ENCODE data around the gene DLX2.

The DLX2 gene

DNA sequence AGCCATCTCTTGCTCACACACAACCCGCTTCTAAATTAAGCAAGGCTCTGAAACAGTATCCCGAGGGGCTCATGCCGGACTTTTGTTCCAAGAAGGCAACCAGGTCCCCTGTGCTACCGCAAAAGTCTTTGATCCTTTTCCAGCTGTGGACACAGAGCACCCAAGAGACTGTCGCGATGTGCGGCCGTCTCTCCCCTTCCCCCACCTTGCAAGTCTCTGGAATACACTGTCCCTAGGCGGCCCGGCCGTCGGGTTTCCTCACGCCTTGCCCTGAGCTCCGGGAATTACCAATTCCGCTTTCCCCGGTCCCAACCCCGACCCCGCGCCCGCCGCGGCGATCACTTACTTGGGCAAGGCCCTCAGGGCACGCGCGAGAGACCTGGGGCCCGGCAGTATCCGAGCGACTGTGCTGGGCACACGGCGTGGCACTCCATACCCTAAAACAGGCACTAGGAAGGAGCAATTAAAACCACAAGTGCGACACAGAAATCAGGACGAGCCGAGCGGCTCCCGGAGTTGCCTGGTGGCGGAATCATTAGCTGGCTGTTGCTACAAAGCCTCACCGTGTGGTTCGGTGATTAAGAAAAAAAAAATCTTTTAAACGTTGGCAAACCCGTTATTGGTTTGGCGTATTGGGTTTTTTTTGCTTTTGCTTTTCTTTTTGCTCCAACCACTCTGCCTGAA, 19.6 kb downstream of the DLX2 start:
- TF ChIP-seq, protein P1, sequence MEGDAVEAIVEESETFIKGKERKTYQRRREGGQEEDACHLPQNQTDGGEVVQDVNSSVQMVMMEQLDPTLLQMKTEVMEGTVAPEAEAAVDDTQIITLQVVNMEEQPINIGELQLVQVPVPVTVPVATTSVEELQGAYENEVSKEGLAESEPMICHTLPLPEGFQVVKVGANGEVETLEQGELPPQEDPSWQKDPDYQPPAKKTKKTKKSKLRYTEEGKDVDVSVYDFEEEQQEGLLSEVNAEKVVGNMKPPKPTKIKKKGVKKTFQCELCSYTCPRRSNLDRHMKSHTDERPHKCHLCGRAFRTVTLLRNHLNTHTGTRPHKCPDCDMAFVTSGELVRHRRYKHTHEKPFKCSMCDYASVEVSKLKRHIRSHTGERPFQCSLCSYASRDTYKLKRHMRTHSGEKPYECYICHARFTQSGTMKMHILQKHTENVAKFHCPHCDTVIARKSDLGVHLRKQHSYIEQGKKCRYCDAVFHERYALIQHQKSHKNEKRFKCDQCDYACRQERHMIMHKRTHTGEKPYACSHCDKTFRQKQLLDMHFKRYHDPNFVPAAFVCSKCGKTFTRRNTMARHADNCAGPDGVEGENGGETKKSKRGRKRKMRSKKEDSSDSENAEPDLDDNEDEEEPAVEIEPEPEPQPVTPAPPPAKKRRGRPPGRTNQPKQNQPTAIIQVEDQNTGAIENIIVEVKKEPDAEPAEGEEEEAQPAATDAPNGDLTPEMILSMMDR (conservative IDR thresholded peaks at IDR 0.05): no peak
- peak overlapping the region; percentile 94 for H3K27ac ChIP-seq

DNA sequence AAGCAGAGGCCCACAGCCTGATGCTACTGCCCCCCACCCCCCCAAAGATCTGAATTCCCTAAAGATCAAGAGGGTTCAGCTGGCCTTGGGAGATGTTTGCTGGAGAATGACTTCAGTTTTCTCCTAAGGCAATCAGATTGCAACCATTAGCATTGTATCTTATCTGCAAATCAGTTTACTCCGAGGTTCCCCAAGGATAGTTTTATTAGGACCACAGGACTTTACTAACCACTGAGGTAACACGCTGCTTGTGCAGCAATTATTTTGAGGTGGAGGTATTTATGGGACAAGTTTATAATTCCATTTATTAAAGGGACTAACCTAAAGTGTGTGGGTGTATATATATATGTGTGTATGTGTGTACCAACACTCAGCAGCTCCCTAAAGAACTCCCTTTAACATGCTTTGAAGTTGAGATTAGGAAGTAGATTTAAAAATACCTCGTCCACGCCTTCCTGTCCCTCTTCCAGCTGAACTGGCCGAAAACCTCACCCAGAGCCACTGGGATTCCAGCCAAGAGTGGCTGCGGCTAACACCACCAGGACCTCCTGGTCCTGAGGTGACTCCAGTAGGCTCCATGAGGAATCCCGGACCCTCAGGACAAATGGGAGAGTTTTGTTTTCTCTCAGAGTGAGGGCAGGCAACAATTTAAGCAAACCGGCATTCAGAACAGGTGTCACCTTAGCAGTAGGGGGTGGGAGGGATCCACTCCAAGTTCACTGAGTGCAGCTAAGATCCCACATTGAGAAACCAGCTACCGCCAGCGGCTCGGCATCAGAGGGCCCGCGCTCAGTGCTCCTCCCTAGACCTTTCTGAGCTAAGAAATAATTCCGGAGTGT, 20.4 kb downstream of the DLX2 start:
- TF ChIP-seq, protein P1 (conservative IDR thresholded peaks at IDR 0.05): no peak
- no peak overlapping the region for H3K27ac ChIP-seq

DNA sequence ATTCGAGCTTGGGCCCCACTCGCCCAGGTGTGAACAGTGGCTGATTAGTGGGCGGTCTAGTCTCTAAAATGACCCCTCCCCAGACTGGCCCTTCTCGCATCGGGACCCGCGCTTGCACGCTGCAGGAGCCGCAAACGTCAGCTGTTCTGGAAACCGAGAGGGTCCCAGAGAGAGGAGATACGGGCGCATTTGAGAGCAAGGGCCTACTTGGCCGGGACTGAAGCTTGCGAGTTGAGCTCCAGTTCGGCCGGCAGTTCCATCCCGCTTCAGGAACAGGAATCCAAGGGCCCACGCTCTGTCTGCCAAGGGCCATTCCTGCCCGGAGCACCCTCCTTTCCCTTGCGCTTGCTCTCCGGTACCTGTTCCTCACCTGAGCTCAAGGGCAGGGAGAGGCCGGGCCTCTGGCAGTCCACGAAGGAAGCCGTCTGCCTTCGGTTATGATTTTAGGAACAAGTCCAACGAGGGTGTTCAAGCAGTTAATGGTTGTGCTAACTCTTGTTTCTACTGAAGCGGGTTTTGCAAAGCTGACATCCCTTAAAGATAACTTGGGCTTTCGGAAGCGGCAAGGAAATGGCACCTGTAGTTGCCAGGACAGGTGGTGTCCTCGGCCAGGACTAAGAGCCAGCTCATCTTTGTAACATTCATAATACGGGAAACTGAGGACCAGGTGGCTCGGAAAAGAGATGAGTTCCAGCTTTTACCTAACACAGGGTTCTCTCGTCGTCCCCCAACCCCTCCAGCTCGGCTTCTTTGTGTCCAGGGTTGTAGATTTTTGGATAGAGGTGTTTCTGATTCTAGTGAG, 21.3 kb downstream of the DLX2 start:
- TF ChIP-seq, protein P1 (conservative IDR thresholded peaks at IDR 0.05): no peak
- no peak overlapping the region for H3K27ac ChIP-seq

DNA sequence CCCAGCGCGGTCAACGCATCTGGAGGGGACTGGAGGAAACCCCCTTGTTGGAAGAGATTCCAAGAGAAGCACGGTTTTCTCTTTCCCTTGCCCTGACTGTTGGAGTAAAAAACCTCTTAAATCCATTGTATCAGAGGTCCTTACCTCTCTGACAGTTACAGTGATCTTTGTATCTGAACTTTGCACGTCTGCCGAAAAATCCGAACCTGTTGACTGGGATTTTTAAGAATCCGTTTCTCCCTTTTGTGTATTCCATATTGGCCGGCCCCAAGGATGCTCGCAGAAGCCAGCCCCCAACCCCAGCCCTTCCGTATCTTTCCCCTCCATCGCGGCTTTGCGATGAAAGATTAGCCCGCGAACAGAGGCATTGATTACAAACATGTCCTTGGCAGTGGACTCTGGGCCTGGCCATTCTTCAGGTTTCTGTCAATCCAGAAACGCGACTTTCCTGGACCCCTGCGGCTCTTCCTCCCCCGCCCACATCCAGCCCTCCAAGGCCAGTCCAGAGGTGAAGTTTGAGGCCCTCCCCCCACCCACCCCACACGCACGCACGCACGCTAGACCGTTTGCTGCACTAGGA, 22.0 kb downstream of the DLX2 start:
- no peak overlapping the region for H3K27ac ChIP-seq
- TF ChIP-seq, protein P1 (conservative IDR thresholded peaks at IDR 0.05): no peak

DNA sequence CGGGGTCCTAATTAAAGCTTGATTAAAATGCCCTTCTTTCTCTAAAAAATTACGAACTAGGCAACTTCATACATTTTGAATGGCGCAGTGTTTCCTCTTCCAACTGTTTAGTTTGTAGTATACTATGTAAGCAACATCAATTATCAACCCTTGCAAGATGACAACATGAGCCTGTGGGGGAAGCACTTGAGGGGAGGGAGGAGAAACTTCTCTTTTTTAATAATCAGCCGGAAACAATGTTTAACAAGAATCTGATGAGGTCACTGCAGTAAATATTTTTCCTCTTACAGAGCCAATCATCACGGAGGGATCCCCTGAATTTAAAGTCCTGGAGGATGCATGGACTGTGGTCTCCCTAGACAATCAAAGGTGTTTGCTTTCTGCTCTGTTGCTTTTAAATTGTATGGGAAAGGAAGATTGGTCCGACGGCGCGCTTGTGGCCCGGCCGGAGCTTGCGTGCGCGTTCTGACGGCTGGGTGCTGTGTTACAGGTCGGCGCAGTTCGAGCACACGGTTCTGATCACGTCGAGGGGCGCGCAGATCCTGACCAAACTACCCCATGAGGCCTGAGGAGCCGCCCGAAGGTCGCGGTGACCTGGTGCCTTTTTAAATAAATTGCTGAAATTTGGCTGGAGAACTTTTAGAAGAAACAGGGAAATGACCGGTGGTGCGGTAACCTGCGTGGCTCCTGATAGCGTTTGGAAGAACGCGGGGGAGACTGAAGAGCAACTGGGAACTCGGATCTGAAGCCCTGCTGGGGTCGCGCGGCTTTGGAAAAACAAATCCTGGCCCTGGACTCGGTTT, 22.7 kb downstream of the DLX2 start:
- no peak overlapping the region for H3K27ac ChIP-seq
- TF ChIP-seq, protein P1 (conservative IDR thresholded peaks at IDR 0.05): no peak

DNA sequence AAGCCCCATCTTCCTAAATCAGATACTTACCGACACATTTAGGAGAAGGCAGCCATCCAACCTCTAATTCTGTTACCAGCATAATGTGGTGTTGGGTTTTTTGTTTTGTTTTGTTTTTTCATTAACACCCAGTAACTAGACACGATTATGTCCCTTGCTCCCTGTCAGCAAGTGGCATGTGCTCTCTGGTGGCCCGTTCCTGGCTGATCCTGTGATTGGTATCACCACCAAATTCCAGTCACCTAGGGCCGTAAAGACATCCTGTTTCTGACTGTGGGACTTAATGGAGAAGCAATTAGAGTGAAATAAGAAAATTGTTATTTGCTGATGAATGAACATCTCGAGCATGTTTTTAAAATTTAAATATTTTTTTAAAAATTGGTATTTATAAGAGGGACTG, 23.3 kb downstream of the DLX2 start:
- TF ChIP-seq, protein P1 (conservative IDR thresholded peaks at IDR 0.05): no peak
- no peak overlapping the region for H3K27ac ChIP-seq
